Stimulated activated CD4-positive, alpha-beta T cell treated with anti-CD3 and anti-CD28 coated beads, TNF-alpha, amount 100 ng/mL, for 4 hours (primary cell): ENCODE measurements around the gene LUZP1.
"Not testable (repeated sequence)": the region's sequence is repeated elsewhere in the genome, so short reads cannot be mapped to it uniquely, and the experiment has no call there.

Experiments used
- DNase-seq, 3 experiments: peaks; one replicate each; pipeline ENCODE4 v3.0.0-alpha.2; 2020; ENCODE audit warnings: low read depth in 3 of 3

LUZP1 gene

DNA sequence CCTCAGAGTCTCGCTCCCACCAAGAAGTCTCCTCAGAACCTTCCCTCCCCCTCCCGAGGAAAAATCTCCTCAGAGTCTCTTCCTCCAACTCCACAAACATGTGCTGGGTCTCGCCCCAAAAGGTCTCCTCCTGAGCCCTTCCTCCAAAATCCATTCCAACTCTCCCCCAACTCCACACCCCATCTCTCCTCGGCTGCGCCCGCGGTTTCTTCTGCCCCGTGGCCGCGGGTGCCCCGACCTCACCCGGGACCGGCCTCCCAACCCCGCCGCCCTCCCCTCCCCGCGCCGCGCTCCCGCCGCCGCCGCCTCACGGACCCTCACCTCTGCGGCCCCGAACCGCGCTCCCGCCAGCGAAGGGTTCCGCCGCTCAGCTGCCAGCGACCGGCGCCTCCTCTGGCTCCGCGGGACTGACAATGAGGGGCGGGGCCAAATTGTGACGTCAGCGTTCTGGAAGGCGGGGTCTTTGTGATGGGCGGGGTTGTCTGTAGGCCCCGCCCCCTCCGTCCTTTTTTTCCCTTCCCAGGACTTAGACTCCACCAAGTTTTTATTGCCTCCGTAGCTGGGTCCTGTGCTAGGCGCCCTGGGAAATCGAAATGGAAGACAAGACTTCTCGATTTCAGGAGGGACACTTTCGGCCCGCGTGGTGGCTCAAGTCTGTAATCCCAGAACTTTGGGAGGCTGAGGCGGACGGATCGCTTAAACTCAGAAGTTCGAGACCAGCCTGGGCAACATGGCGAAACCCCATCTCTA, at the start of gene LUZP1:
Gene LUZP1, minus strand, starts transcription at position 412 of the 750 bp plus-strand sequence.
- DNase-seq: peak; percentile 76 to 87 (median 83)

DNA sequence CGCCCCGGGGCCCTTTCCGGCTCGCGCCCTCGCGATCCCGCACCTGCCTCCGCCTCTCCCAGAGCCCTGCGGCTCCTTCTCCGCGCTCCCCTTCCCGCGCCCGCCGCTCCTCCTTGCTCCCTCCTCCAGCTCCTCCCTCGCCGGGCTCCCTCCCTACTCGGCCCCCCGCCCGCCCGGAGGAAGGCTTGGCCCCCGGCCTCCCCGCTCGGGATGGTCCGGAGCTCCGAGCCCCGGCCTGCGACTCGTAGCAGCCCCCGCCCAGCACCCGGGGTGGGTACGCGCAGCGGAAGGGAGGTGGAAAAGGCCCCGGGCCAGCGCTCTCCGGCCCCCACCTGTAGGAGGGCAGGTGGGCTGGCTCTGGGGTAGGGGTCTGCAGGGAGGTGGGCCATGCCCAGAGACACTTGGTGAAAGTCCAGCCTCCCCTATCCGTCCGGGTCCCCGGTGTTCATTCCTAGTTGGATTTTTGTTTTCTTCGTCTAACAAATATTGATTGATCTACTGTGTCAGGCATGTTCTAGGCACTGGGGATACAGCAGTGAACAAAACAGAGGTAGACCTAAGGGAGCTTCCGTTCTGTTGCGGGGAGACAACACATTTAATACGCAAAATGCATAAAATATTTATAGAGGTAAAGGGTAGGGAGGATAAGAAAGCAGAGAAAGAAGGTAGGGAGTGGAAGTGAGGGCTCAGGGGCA, 48.9 kb upstream of the LUZP1 start, which contains the start of gene HTR1D:
Gene HTR1D, minus strand, starts transcription at position 82 of the 695 bp plus-strand sequence. CDS start 23,283 bp downstream, outside the sequence.
- no peak for DNase-seq

GRCh38 chr1:23216771-23217420, 48.2 kb upstream of the LUZP1 start:
- DNase-seq: peak in 1 of 3 experiments; percentile 26

- no peak for DNase-seq
Measured at GRCh38 chr1:23215751-23216449, 47.2 kb upstream of the LUZP1 start.

DNA sequence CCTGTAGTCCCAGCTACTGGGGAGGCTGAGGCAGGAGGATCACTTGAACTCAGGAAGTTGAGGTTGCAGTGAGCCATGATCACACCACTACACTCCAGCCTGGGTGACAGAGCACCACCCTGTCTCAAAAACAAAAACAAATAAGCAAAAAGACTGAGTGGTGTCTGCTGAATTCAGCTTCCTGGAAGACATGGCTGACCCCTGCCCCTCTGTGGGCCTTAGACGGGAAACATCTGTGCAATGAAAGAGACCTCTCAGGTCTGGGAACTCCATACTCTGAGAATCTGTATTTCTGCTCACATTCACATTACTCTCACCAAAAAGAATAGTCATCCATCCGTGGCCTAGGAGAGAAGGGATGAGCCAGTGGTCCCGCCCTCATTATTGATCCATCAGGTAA, 46.6 kb upstream of the LUZP1 start:
- DNase-seq: no peak

DNA sequence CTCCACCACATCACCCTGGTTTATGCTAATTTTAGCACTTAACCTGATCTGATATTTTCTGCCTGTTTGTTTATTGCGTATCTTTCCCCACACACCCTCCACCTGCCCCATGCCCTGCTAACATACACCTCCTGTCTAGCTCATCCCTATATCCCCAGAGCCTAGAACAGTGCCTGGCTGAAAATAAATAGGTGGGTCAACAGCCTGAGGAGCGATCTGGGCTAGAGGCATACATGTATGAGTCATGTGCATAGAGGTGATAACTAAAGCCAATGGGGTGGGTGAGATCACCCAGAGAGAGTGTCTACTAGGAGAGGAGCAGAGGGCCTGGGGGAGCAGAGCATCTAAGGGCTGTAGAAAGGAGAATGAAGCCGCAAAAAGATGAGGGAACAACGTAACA, 46.0 kb upstream of the LUZP1 start:
- no peak for DNase-seq

GRCh38 chr1:23211955-23212354, 43.3 kb upstream of the LUZP1 start:
- DNase-seq: no peak

- no peak for DNase-seq
Measured at GRCh38 chr1:23210963-23211362, 42.3 kb upstream of the LUZP1 start.

DNA sequence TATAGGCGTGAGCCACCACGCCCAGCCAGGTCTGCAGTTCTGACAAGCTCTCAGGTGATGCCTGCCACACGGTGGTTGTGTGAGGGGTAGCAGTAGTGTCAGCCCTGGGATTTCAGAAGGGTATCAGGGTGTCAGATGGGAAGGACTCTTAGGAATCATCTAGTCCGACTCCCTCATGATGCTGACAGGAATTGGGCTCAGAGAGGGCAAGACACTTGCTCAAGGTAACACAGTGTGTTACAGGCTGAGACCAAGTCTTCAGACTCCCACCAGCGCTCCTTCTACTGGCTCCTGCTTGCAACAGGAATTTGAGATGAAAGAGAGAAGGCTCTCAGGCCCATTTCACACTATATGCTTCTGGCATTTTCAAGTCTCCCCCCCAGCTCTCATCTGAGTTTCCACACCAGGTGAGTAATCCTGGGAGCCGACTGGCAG, 41.7 kb upstream of the LUZP1 start:
- DNase-seq: no peak

DNA sequence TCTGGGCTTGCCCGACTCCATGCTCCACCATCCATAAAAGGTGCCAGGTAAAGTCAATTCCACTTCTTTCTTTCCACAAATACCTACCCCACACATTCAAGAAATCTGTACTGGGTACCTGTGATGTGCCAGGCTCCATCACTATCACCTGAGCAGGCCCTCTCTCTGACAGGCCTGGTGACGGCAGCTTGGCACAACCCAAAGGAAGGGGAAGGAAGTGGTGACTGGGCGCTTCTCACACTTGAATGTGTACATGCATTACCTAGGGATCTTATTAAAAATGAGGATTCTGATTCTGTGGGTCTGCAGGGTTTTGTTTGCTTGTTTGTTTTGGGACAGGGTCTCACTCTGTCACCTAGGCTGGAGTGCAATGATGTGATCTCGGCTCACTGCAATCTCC, 41.1 kb upstream of the LUZP1 start:
- no peak for DNase-seq

- DNase-seq: no peak
Measured at GRCh38 chr1:23208527-23208926, 39.9 kb upstream of the LUZP1 start.

DNA sequence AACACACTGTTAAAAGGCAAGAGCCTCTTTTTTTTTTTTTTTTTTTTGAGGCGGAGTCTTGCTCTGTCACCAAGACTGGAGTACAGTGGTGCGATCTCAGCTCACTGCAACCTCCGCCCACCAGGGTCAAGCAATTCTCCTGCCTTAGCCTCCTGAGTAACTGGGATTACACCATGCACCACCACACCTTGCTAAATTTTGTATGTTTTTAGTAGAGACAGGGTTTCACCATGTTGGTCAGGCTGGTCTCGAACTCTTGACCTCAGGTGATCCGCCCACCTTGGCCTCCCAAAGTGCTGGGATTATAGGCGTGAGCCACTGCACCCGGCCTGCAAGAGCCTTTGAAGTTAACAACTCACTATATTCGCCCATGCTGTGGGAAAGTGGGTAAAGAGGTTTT, 39.1 kb upstream of the LUZP1 start:
- DNase-seq: not testable (repeated sequence)

DNA sequence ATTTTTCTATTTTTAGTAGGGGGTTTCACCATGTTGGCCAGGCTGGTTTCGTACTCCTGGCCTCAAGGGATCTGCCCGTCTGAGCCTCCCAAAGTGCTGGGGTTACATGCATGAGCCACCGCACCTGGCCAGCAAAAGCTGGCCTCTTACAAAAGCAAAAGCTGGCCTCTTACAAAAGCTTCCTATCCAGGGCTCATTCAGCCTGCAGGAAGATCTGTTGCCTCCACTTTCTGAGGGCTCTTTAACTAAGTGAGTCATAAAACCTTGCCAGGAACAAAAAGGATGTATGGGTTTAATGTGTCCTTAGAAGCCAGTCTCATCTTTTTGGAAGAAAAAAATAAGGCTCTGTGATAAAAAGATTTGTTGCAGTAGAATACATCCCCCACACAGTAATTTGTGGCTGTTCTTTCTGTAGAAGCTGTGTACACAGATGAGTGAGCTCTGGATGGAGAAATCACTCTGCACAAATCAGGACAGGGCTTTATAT, 33.6 kb upstream of the LUZP1 start:
- no peak for DNase-seq

- DNase-seq: no peak
Measured at GRCh38 chr1:23200883-23201282, 32.2 kb upstream of the LUZP1 start.

- no peak for DNase-seq
Measured at GRCh38 chr1:23198373-23198772, 29.7 kb upstream of the LUZP1 start.

- no peak for DNase-seq
Measured at GRCh38 chr1:23196627-23197328, 28.1 kb upstream of the LUZP1 start.

DNA sequence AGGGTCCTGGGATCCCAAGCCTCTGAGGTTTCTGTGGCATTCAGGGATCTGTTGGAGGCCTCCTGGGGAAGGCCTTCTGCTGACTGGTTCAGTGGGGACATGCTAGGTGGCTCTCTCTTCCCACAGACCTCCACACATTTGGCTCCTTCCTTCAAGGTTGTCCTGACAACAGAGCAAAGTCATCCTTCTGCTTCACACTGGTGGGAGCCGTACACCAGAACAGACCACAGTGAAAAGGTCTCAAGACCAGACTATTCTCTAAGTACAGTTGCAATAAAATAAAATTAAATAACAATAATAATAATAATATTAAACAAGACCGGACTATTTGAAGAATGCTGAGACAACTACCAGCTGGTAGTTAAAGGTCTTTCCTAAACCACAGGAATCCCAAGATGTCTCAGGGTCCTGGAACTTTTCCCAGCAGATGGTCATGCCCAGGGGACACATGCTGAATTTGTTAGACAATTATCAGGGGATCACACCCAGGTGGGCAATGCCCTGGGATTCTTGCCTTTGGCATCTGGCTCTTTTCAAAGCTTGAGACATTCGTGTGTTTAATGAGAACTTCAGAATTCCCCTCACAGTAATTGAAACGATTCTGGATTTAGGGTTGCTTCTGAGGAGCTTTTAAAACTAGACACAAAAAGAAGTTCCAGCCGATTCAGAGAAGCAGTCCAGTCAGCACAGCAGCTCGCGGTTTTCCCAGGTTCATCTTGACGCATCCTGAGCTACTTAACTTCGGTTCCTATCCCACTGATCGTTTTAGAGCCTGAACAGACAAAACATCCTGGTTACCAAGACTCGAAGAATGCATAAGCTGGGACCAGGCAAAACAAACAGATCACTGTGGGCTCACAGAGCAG, 25.7 kb upstream of the LUZP1 start:
- no peak for DNase-seq

GRCh38 chr1:23193391-23194118, 24.9 kb upstream of the LUZP1 start:
- no peak for DNase-seq

DNA sequence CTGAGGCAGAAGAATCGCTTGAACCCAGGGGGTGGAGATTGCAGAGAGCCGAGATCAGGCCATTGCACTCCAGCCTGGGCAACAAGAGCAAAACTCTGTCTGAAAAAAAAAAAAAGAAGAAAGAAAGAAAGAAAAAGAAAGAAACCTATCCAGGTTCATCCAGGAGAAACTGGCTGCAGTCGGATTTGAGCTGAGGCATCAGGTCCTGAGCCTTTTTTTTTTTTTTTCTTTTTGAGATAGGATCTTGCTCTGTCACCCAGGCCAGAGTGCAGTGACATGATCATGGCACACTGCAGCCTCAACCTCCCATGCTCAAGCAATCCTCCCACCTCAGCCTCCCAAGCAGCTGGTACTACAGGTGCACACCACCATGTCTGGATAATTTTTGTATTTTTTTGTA, 22.5 kb upstream of the LUZP1 start:
- no peak for DNase-seq
